ENCODE results near the gene LCA5L.

DNA sequence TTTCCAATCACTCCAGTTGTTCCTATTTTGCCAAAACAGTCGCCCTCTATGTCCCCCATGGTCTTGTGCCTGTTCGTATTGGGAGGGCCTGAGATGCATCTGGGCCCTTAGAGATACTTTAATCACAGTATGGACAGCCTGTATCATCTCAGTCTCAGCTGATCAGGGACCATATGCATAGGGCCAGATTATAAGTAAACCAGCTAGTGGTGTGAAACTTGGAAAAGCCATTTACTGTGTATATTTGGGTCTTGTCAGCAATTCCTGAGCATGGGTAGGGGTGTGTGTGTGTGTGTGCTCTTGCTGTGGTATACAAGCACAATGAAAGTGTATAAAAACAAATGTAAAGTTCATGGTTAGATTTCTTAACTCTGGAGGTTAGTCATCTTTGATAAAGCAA is 29.0 kb upstream of the LCA5L start:
- TF ChIP-seq, protein P1, sequence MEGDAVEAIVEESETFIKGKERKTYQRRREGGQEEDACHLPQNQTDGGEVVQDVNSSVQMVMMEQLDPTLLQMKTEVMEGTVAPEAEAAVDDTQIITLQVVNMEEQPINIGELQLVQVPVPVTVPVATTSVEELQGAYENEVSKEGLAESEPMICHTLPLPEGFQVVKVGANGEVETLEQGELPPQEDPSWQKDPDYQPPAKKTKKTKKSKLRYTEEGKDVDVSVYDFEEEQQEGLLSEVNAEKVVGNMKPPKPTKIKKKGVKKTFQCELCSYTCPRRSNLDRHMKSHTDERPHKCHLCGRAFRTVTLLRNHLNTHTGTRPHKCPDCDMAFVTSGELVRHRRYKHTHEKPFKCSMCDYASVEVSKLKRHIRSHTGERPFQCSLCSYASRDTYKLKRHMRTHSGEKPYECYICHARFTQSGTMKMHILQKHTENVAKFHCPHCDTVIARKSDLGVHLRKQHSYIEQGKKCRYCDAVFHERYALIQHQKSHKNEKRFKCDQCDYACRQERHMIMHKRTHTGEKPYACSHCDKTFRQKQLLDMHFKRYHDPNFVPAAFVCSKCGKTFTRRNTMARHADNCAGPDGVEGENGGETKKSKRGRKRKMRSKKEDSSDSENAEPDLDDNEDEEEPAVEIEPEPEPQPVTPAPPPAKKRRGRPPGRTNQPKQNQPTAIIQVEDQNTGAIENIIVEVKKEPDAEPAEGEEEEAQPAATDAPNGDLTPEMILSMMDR (IDR thresholded peaks at IDR 0.05) = no peak
- TF ChIP-seq POLR2A (IDR thresholded peaks at IDR 0.05; ENCODE audit: low read length) (no peak), RAD21 (conservative IDR thresholded peaks at IDR 0.05 in 1 of 2, IDR thresholded peaks at IDR 0.05 in 1 of 2) (no peak), NPAS2 (CRISPR knock-in tag; IDR thresholded peaks at IDR 0.05; ENCODE audit: borderline replicate concordance) (no peak), RFX5 (IDR thresholded peaks at IDR 0.05) (no peak)
- TF ChIP-seq, protein P2, sequence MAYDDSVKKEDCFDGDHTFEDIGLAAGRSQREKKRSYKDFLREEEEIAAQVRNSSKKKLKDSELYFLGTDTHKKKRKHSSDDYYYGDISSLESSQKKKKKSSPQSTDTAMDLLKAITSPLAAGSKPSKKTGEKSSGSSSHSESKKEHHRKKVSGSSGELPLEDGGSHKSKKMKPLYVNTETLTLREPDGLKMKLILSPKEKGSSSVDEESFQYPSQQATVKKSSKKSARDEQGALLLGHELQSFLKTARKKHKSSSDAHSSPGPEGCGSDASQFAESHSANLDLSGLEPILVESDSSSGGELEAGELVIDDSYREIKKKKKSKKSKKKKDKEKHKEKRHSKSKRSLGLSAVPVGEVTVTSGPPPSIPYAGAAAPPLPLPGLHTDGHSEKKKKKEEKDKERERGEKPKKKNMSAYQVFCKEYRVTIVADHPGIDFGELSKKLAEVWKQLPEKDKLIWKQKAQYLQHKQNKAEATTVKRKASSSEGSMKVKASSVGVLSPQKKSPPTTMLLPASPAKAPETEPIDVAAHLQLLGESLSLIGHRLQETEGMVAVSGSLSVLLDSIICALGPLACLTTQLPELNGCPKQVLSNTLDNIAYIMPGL (CRISPR knock-in tag; IDR thresholded peaks at IDR 0.05; ENCODE audit: borderline replicate concordance) = no peak
- TF ChIP-seq, protein P3, sequence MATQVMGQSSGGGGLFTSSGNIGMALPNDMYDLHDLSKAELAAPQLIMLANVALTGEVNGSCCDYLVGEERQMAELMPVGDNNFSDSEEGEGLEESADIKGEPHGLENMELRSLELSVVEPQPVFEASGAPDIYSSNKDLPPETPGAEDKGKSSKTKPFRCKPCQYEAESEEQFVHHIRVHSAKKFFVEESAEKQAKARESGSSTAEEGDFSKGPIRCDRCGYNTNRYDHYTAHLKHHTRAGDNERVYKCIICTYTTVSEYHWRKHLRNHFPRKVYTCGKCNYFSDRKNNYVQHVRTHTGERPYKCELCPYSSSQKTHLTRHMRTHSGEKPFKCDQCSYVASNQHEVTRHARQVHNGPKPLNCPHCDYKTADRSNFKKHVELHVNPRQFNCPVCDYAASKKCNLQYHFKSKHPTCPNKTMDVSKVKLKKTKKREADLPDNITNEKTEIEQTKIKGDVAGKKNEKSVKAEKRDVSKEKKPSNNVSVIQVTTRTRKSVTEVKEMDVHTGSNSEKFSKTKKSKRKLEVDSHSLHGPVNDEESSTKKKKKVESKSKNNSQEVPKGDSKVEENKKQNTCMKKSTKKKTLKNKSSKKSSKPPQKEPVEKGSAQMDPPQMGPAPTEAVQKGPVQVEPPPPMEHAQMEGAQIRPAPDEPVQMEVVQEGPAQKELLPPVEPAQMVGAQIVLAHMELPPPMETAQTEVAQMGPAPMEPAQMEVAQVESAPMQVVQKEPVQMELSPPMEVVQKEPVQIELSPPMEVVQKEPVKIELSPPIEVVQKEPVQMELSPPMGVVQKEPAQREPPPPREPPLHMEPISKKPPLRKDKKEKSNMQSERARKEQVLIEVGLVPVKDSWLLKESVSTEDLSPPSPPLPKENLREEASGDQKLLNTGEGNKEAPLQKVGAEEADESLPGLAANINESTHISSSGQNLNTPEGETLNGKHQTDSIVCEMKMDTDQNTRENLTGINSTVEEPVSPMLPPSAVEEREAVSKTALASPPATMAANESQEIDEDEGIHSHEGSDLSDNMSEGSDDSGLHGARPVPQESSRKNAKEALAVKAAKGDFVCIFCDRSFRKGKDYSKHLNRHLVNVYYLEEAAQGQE (IDR thresholded peaks at IDR 0.05) = no peak
- TF ChIP-seq, protein P4, sequence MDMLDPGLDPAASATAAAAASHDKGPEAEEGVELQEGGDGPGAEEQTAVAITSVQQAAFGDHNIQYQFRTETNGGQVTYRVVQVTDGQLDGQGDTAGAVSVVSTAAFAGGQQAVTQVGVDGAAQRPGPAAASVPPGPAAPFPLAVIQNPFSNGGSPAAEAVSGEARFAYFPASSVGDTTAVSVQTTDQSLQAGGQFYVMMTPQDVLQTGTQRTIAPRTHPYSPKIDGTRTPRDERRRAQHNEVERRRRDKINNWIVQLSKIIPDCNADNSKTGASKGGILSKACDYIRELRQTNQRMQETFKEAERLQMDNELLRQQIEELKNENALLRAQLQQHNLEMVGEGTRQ (IDR thresholded peaks at IDR 0.05) = no peak

Measured in A549 (cell line).